ENCODE measurements around the gene GPAT3.

Gene GPAT3

GRCh38 chr4:83646538-83647239, 110.8 kb downstream of the GPAT3 start:
- no peak for DNase-seq

- DNase-seq: no peak
These were observed 115.9 kb downstream of the GPAT3 start for GRCh38 chr4:83651846-83652245.
